ENCODE results near the gene TPRG1.

TPRG1 gene

GRCh38 chr3:189355481-189356201 lies 183.9 kb downstream of the TPRG1 start:
- peak; percentile 72 for DNase-seq (ENCODE audit: low read depth)

GRCh38 chr3:189360291-189360690 lies 188.5 kb downstream of the TPRG1 start:
- DNase-seq (ENCODE audit: low read depth) = no peak

- DNase-seq (ENCODE audit: low read depth) = no peak
Measured at GRCh38 chr3:189361103-189361835, 189.5 kb downstream of the TPRG1 start.

GRCh38 chr3:189363590-189364255 lies 192.0 kb downstream of the TPRG1 start:
- DNase-seq (ENCODE audit: low read depth) = no peak

GRCh38 chr3:189365609-189366564 lies 194.1 kb downstream of the TPRG1 start:
- no peak for DNase-seq (ENCODE audit: low read depth)

GRCh38 chr3:189368384-189368783 lies 196.6 kb downstream of the TPRG1 start:
- no peak for DNase-seq (ENCODE audit: low read depth)

GRCh38 chr3:189369636-189370035 lies 197.9 kb downstream of the TPRG1 start:
- DNase-seq (ENCODE audit: low read depth) = no peak

GRCh38 chr3:189372243-189372642 lies 200.5 kb downstream of the TPRG1 start:
- no peak for DNase-seq (ENCODE audit: low read depth)

Measured in ELR (cell line).